Measurements from ENCODE around the gene ATP2C2.

- no peak for TF ChIP-seq STAT6 (CRISPR knock-in tag; conservative IDR thresholded peaks at IDR 0.05; ENCODE audit: low read depth)
- no peak for TF ChIP-seq NFE2L1 (CRISPR knock-in tag; IDR thresholded peaks at IDR 0.05)
- no peak for TF ChIP-seq ZNF263 (CRISPR knock-in tag; IDR thresholded peaks at IDR 0.05; ENCODE audit: low read depth)
- no peak for TF ChIP-seq CTCF (IDR thresholded peaks at IDR 0.05)
- TF ChIP-seq MAX (CRISPR knock-in tag; IDR thresholded peaks at IDR 0.05): no peak
- TF ChIP-seq ZBTB21 (CRISPR knock-in tag; IDR thresholded peaks at IDR 0.05; ENCODE audit: borderline replicate concordance): no peak
- no peak for TF ChIP-seq USF2 (CRISPR knock-in tag; IDR thresholded peaks at IDR 0.05)
- no peak for TF ChIP-seq NFYB (CRISPR knock-in tag; conservative IDR thresholded peaks at IDR 0.05; ENCODE audit: low read depth)
- TF ChIP-seq ETV6 (CRISPR knock-in tag; IDR thresholded peaks at IDR 0.05): no peak
- no peak for TF ChIP-seq ZNF232 (CRISPR knock-in tag; IDR thresholded peaks at IDR 0.05)
- no peak for TF ChIP-seq ZBTB43 (CRISPR knock-in tag; IDR thresholded peaks at IDR 0.05)
- TF ChIP-seq ESRRA (CRISPR knock-in tag; IDR thresholded peaks at IDR 0.05; ENCODE audit: borderline replicate concordance): no peak
These were observed 114.9 kb downstream of the ATP2C2 start for GRCh38 chr16:84482951-84483881.

Measured in WTC11 (cell line).